HepG2 (cell line): ENCODE data around the gene GMFB. TPM values are rescaled to one million over a fixed set of nuclear protein-coding genes. Genes with fewer than 3 reads are reported as not detected.

Source experiments
- CENPT ChIP-seq: sonication (generic); formaldehyde crosslinking; IDR thresholded peaks from 2 replicates; pipeline ENCODE4 v1.8.0; 2022; ENCODE audit warnings: low read depth, mild to moderate bottlenecking, moderate library complexity, missing genetic modification reagents
- DBP ChIP-seq: sonication (generic); formaldehyde crosslinking; IDR thresholded peaks from 2 replicates; pipeline ENCODE4 v1.4.0; 2020; ENCODE audit warnings: missing genetic modification reagents; ENCODE audit errors: not compliant biosample characterization
- ELF3 ChIP-seq: IDR thresholded peaks from 2 replicates; pipeline ENCODE4 v1.6.1; 2016; ENCODE audit warnings: missing genetic modification reagents, missing compliant biosample characterization
- FOXA3 ChIP-seq: IDR thresholded peaks from 2 replicates; pipeline ENCODE4 v1.6.1; 2016; ENCODE audit warnings: missing genetic modification reagents, missing compliant biosample characterization
- HBP1 ChIP-seq: IDR thresholded peaks from 2 replicates; pipeline ENCODE4 v1.6.1; 2016; ENCODE audit warnings: low read depth, control low read depth
- HDAC2 ChIP-seq: sonication (generic); formaldehyde crosslinking; IDR thresholded peaks from 2 replicates; pipeline ENCODE4 v1.4.0; 2020; ENCODE audit warnings: missing genetic modification reagents
- HES4 ChIP-seq: sonication (generic); formaldehyde crosslinking; IDR thresholded peaks from 2 replicates; pipeline ENCODE4 v1.9.0; 2021; ENCODE audit warnings: mild to moderate bottlenecking, missing genetic modification reagents, borderline replicate concordance
- KDM6A ChIP-seq: IDR thresholded peaks from 2 replicates; pipeline ENCODE4 v1.6.1; 2016; ENCODE audit warnings: low read depth
- TRIM22 ChIP-seq: fragments of 450-650 bp; IDR thresholded peaks from 2 replicates; pipeline ENCODE4 v1.6.1; 2017
- YEATS2 ChIP-seq: sonication (generic); formaldehyde crosslinking; IDR thresholded peaks from 2 replicates; pipeline ENCODE4 v1.4.0; 2020; ENCODE audit warnings: missing genetic modification reagents, borderline replicate concordance
- ZBTB20 ChIP-seq: sonication (generic); formaldehyde crosslinking; IDR thresholded peaks from 2 replicates; pipeline ENCODE4 v1.8.1; 2023; ENCODE audit warnings: missing genetic modification reagents, low read depth, mild to moderate bottlenecking, borderline replicate concordance
- ZBTB7A ChIP-seq: sonication (generic); formaldehyde crosslinking; IDR thresholded peaks from 2 replicates; pipeline ENCODE4 v1.8.0; 2022; ENCODE audit warnings: mild to moderate bottlenecking, missing genetic modification reagents
- ZNF264 ChIP-seq: sonication (generic); formaldehyde crosslinking; IDR thresholded peaks from 2 replicates; pipeline ENCODE4 v1.4.0; 2020; ENCODE audit warnings: missing genetic modification reagents
- ZNF335 ChIP-seq: sonication (generic); formaldehyde crosslinking; IDR thresholded peaks from 2 replicates; pipeline ENCODE4 v1.4.0; 2020; ENCODE audit warnings: missing genetic modification reagents
- ZNF407 ChIP-seq: sonication (generic); formaldehyde crosslinking; IDR thresholded peaks from one replicate; pipeline ENCODE4 v1.5.1; 2020; ENCODE audit warnings: mild to moderate bottlenecking, missing genetic modification reagents; ENCODE audit errors: not compliant biosample characterization
- ZNF430 ChIP-seq: sonication (generic); formaldehyde crosslinking; IDR thresholded peaks from 2 replicates; pipeline ENCODE4 v1.9.0; 2021; ENCODE audit warnings: mild to moderate bottlenecking, missing genetic modification reagents
- ZNF597 ChIP-seq: sonication (generic); formaldehyde crosslinking; IDR thresholded peaks from 2 replicates; pipeline ENCODE4 v1.5.0; 2020; ENCODE audit warnings: missing genetic modification reagents
- polyA plus RNA-seq, 8 experiments: library from polyadenylated mRNA; depleted of rRNA in 3 of 8; stranded (reverse) in 7 of 8; unstranded in 1 of 8; fragments of >200 nt; fragmentation: Illumina TruSeq in 4 of 8; extraction: Trizol in 4 of 8; gene quantifications; 2 replicates each; pipeline versions ENCODE4 v1.2.1 to v1.2.3, GENCODE V29; 2011 to 2016; ENCODE audit warnings: low read depth in 4 of 8, missing spikeins in 1 of 8, mixed read lengths in 1 of 8; ENCODE audit not compliant: insufficient read depth in 1 of 8
- total RNA-seq, 5 experiments: library from RNA; depleted of rRNA; stranded (reverse); fragments of >200 nt; fragmentation: Illumina TruSeq; extraction: Trizol; gene quantifications; 2 replicates each; pipeline ENCODE4 v1.2.3, GENCODE V29; 2016; ENCODE audit warnings: low read depth in 1 of 5

The GMFB gene
- total and polyA plus RNA-seq, 2 of the 13 experiments (the other 11 are each of a cell fraction or from before 2014, with no cell fraction given): 17.3 to 68.2 TPM

- TF ChIP-seq ZNF597 (CRISPR knock-in tag) (no peak), ELF3 (CRISPR knock-in tag) (0 out of 2 replicates have a peak, but pooled peaks have one; percentile 26), ZNF335 (no peak), TRIM22 (no peak), ZNF430 (CRISPR knock-in tag) (no peak), KDM6A (CRISPR knock-in tag) (peak; percentile 60; the same call in 1 of the 2 replicates), HBP1 (CRISPR knock-in tag) (0 out of 2 replicates have a peak, but pooled peaks have one; percentile 36), FOXA3 (peak; percentile 86), HES4 (CRISPR knock-in tag) (no peak), ZBTB20 (CRISPR knock-in tag) (0 out of 2 replicates have a peak, but pooled peaks have one; percentile 30), ZNF407 (CRISPR knock-in tag) (no peak), CENPT (CRISPR knock-in tag) (no peak), ZBTB7A (CRISPR knock-in tag) (no peak), YEATS2 (no peak), ZNF264 (CRISPR knock-in tag) (peak; percentile 41; the same call in 1 of the 2 replicates), HDAC2 (CRISPR knock-in tag) (peak; percentile 65; the same call in 1 of the 2 replicates), DBP (CRISPR knock-in tag) (no peak)
Measured at GRCh38 chr14:54483073-54483745, 5.6 kb downstream of the GMFB start (continued).
